Panc1 (cell line): ENCODE measurements around the gene FIGNL2. TPM values are rescaled to one million over a fixed set of nuclear protein-coding genes. Genes with fewer than 3 reads are reported as not detected.

Experiments used
- ATAC-seq: fragments of 200-7000 bp; cut with Tn5 transposase; 2 replicates; pipeline ENCODE4 v1.9.1; 2020; ENCODE audit warnings: mild to moderate bottlenecking, moderate library complexity
- BruUV-seq: library from RNA; stranded (reverse); fragments of 400-500 nt; replicated peaks from 2 replicates; lab custom pipeline; 2021; lab: Mats Ljungman, UMichigan
- CTCF ChIA-PET: fragments of 300-600 bp; sonication (Branson Sonifier 250); formaldehyde crosslinking; loops from one replicate; lab custom pipeline; 2022; ENCODE audit warnings: antibody characterized with exemption; lab: Charles Lee
- POLR2A ChIA-PET: fragments of 300-600 bp; sonication (Branson Sonifier 250); formaldehyde crosslinking; loops from one replicate; lab custom pipeline; 2022; ENCODE audit warnings: antibody characterized with exemption; lab: Charles Lee
- DNase-seq: peaks from one replicate; pipeline ENCODE4 v3.0.0-alpha.2; 2010; ENCODE audit warnings: low read depth, low spot score
- H3K27ac ChIP-seq: 2 replicates; pipeline ENCODE4 v1.5.1; 2011; ENCODE audit warnings: mild to moderate bottlenecking, low read length, inconsistent platforms
- H3K27me3 ChIP-seq: fragments of 200-500 bp; sonication (Bioruptor generic); 2 replicates; pipeline ENCODE4 v1.6.0; 2014; ENCODE audit warnings: low read length, inconsistent platforms; ENCODE audit not compliant: control insufficient read depth, insufficient read depth
- H3K36me3 ChIP-seq: fragments of 200-500 bp; sonication (Bioruptor generic); 2 replicates; pipeline ENCODE4 v1.5.1; 2014; ENCODE audit warnings: inconsistent platforms, mild to moderate bottlenecking, low read length, moderate library complexity; ENCODE audit not compliant: control insufficient read depth, insufficient read depth
- H3K4me1 ChIP-seq: 2 replicates; pipeline ENCODE4 v1.5.1; 2011; ENCODE audit warnings: inconsistent platforms, mild to moderate bottlenecking, low read length, moderate library complexity; ENCODE audit not compliant: control insufficient read depth, insufficient read depth
- H3K4me3 ChIP-seq, 2 experiments: 2 replicates each; pipeline ENCODE4 v1.5.1; 2011 to 2012; ENCODE audit warnings: low read depth in 2 of 2, low read length in 2 of 2, mild to moderate bottlenecking in 2 of 2, inconsistent platforms in 1 of 2, moderate library complexity in 1 of 2
- H3K9me3 ChIP-seq: fragments of 200-500 bp; sonication (Bioruptor generic); 2 replicates; pipeline ENCODE4 v1.5.1; 2014; ENCODE audit warnings: low read depth, mild to moderate bottlenecking, inconsistent platforms, low read length, moderate library complexity; ENCODE audit not compliant: control insufficient read depth, insufficient read depth
- CTCF ChIP-seq: fragments of 450-650 bp; IDR thresholded peaks from 2 replicates; pipeline ENCODE4 v1.5.1; 2017; ENCODE audit warnings: mild to moderate bottlenecking
- POLR2AphosphoS5 ChIP-seq: IDR thresholded peaks from 2 replicates; pipeline ENCODE4 v1.6.1; 2012; ENCODE audit warnings: mild to moderate bottlenecking, low read depth, low read length, moderate library complexity
- REST ChIP-seq, 2 experiments: IDR thresholded peaks; 2 replicates each; pipeline ENCODE4 v1.6.1; 2011 to 2012; ENCODE audit warnings: low read depth in 2 of 2, control low read depth in 1 of 2, low read length in 1 of 2, mild to moderate bottlenecking in 1 of 2, moderate library complexity in 1 of 2; ENCODE audit not compliant: insufficient read depth in 1 of 2
- SIN3A ChIP-seq: IDR thresholded peaks from 2 replicates; pipeline ENCODE4 v1.6.1; 2012; ENCODE audit warnings: low read depth, mild to moderate bottlenecking, low read length, moderate library complexity, borderline replicate concordance; ENCODE audit not compliant: insufficient read depth
- TCF7L2 ChIP-seq: IDR thresholded peaks from 2 replicates; pipeline ENCODE4 v1.6.1; 2011; ENCODE audit warnings: mild to moderate bottlenecking, low read depth, low read length, inconsistent platforms
- in situ Hi-C: cut with HindIII; loops from 2 replicates; pipeline ENCODE4 v1.10.0; 2016; ENCODE audit warnings: low sequenced_read_pairs, low pct_unique_long_range_greater_than_20kb
- intact Hi-C: fragments of 100-400 bp; cut with micrococcal nuclease; formaldehyde crosslinking; loops from one replicate; pipeline ENCODE4 v1.10.0; 2022; ENCODE audit not compliant: unreplicated experiment
- total RNA-seq: library from RNA; stranded (reverse); gene quantifications from one replicate; pipeline ENCODE4 v1.2.1, GENCODE V29; 2021; ENCODE audit not compliant: unreplicated experiment

Gene FIGNL2
- total RNA-seq, 1 experiment from 2014 or later, result 0.23 TPM

GRCh38 chr12:51827925-51828818 is 20.3 kb downstream of the FIGNL2 start:
- BruUV-seq, result no TSS peak

More at GRCh38 chr12:51827925-51828818, 20.3 kb downstream of the FIGNL2 start:
- ATAC-seq, result no peak
- intact Hi-C loops (loop anchor here (10.0 kb wide), 1 partner anchor 293 kb away; no protein-coding TSS in a partner anchor), in situ Hi-C loops (no loop called here)
- DNase-seq, result no peak
- Histone ChIP-seq H3K4me1 (no peaks in the 10 kb centered on the region), H3K9me3 (no peaks in the 10 kb centered on the region), H3K27me3 (peaks cover 3% of the 10 kb centered on the region; the same call in 1 of the 2 replicates), H3K4me3 (no peak overlapping the region), H3K36me3 (no peaks in the 10 kb centered on the region), H3K27ac (no peak overlapping the region)
- TF ChIP-seq POLR2AphosphoS5, result no peak
- no peak for TF ChIP-seq TCF7L2
- no peak for TF ChIP-seq CTCF
- TF ChIP-seq REST (IDR thresholded peaks at IDR 0.05; ENCODE audit: insufficient read depth in 1 of 2, low read depth in 2 of 2, low read length in 1 of 2), result no peak
- no peak for TF ChIP-seq SIN3A
- ChIA-PET CTCF (no interaction called here), POLR2A (no interaction called here)
